CD14-positive monocyte (primary cell): Measurements from ENCODE around the gene CDCA7L. TPM values are rescaled to one million over a fixed set of nuclear protein-coding genes. Genes with fewer than 3 reads are reported as not detected.

Experiments used
- DNase-seq, 3 donors: peaks; one replicate each; pipeline ENCODE4 v3.0.0-alpha.2; 2011 to 2022
- H2AFZ ChIP-seq: 2 replicates; pipeline ENCODE4 v1.6.0; 2012; ENCODE audit warnings: mild to moderate bottlenecking, low read depth, low read length, inconsistent platforms; ENCODE audit not compliant: insufficient read depth, poor library complexity, severe bottlenecking
- H3K27ac ChIP-seq, 2 donors: 1 replicate in 1 of 2; 2 replicates in 1 of 2; pipeline ENCODE4 v1.5.1; 2012 to 2013; ENCODE audit warnings: low read length in 2 of 2, control low read depth in 1 of 2, inconsistent platforms in 1 of 2, low read depth in 1 of 2, mild to moderate bottlenecking in 1 of 2
- H3K27me3 ChIP-seq, 2 donors: one replicate each; pipeline versions ENCODE4 v1.6.0 to v1.6.1; 2011 to 2013; ENCODE audit warnings: low read length in 2 of 2; ENCODE audit not compliant: control insufficient read depth in 2 of 2, insufficient read depth in 2 of 2
- H3K36me3 ChIP-seq, 2 donors: replicated peaks in 1 of 2; 1 replicate in 1 of 2; 2 replicates in 1 of 2; pipeline versions ENCODE4 v1.5.1 to v1.6.1; 2012 to 2013; ENCODE audit warnings: low read length in 2 of 2, control low read depth in 1 of 2, inconsistent platforms in 1 of 2, mild to moderate bottlenecking in 1 of 2; ENCODE audit not compliant: insufficient read depth in 2 of 2, control insufficient read depth in 1 of 2
- H3K4me1 ChIP-seq, 2 donors: 1 replicate in 1 of 2; 2 replicates in 1 of 2; pipeline versions ENCODE4 v1.5.1 to v1.6.1; 2012 to 2013; ENCODE audit warnings: low read length in 2 of 2, control low read depth in 1 of 2, inconsistent platforms in 1 of 2, mild to moderate bottlenecking in 1 of 2, moderate library complexity in 1 of 2; ENCODE audit not compliant: insufficient read depth in 2 of 2, control insufficient read depth in 1 of 2
- H3K4me2 ChIP-seq: replicated peaks from 2 replicates; pipeline ENCODE3; 2012; ENCODE audit warnings: low read length, moderate library complexity, mild to moderate bottlenecking; ENCODE audit not compliant: poor library complexity, severe bottlenecking; ENCODE audit errors: extremely low read depth
- H3K4me3 ChIP-seq, 3 experiments: fragments of 200-600 bp in 1 of 3; sonication (generic) in 1 of 3; replicated peaks in 1 of 3; 1 replicate in 2 of 3; 2 replicates in 1 of 3; pipeline ENCODE4 v1.5.1; 2011 to 2013; ENCODE audit warnings: low read length in 3 of 3, mild to moderate bottlenecking in 3 of 3, control low read depth in 2 of 3, low read depth in 2 of 3, inconsistent platforms in 1 of 3, moderate library complexity in 1 of 3
- H3K79me2 ChIP-seq: 2 replicates; pipeline ENCODE4 v1.6.0; 2012; ENCODE audit warnings: mild to moderate bottlenecking, control low read depth, inconsistent platforms, low read length, moderate library complexity; ENCODE audit not compliant: insufficient read depth
- H3K9ac ChIP-seq: 2 replicates; pipeline ENCODE4 v1.6.0; 2017; ENCODE audit warnings: low read length, mild to moderate bottlenecking; ENCODE audit not compliant: insufficient read depth, poor library complexity, severe bottlenecking
- H3K9me3 ChIP-seq, 2 donors: replicated peaks in 1 of 2; 1 replicate in 1 of 2; 2 replicates in 1 of 2; pipeline versions ENCODE4 v1.5.1 to v1.6.1; 2012 to 2013; ENCODE audit warnings: low read length in 2 of 2, control low read depth in 1 of 2; ENCODE audit not compliant: control insufficient read depth in 1 of 2, insufficient read depth in 1 of 2
- H4K20me1 ChIP-seq: 2 replicates; pipeline ENCODE4 v1.6.0; 2012; ENCODE audit warnings: mild to moderate bottlenecking, low read length, control low read depth, moderate library complexity; ENCODE audit not compliant: insufficient read depth
- H3K27ac Mint-ChIP-seq, 7 donors: one replicate each; pipeline ENCODE4 v1.8.0; 2020; ENCODE audit warnings: mild to moderate bottlenecking in 7 of 7, mixed read lengths in 7 of 7, moderate library complexity in 6 of 7, inconsistent platforms in 2 of 7
- H3K27me3 Mint-ChIP-seq, 3 donors: one replicate each; pipeline ENCODE4 v1.8.0; 2021 to 2022; ENCODE audit warnings: low read depth in 3 of 3, mild to moderate bottlenecking in 3 of 3, mixed read lengths in 3 of 3, moderate library complexity in 3 of 3, inconsistent platforms in 1 of 3
- H3K36me3 Mint-ChIP-seq, 2 donors: one replicate each; pipeline ENCODE4 v1.8.0; 2020; ENCODE audit warnings: mixed read lengths in 2 of 2, inconsistent platforms in 1 of 2, mild to moderate bottlenecking in 1 of 2
- H3K4me1 Mint-ChIP-seq: one replicate; pipeline ENCODE4 v1.8.0; 2020; ENCODE audit warnings: mild to moderate bottlenecking, mixed read lengths
- H3K4me3 Mint-ChIP-seq, 2 donors: one replicate each; pipeline ENCODE4 v1.8.0; 2020; ENCODE audit warnings: mild to moderate bottlenecking in 2 of 2, mixed read lengths in 2 of 2, moderate library complexity in 1 of 2
- H3K9me3 Mint-ChIP-seq, 7 donors: one replicate each; pipeline ENCODE4 v1.8.0; 2020 to 2022; ENCODE audit warnings: mixed read lengths in 7 of 7, mild to moderate bottlenecking in 6 of 7, moderate library complexity in 6 of 7, inconsistent platforms in 2 of 7
- CTCF ChIP-seq: fragments of 200-600 bp; IDR thresholded peaks from one replicate; pipeline ENCODE4 v1.8.0; 2022; ENCODE audit warnings: antibody characterized with exemption, mild to moderate bottlenecking
- WGBS: methylation state at CpG from one replicate; pipeline ENCODE4 v1.1.5; 2013; ENCODE audit warnings: missing lambda C conversion rate; ENCODE audit not compliant: insufficient coverage; 5-methylcytosine and 5-hydroxymethylcytosine counted together
- intact Hi-C, 2 donors: fragments of 100-400 bp; cut with micrococcal nuclease; formaldehyde crosslinking; loops; one replicate each; pipeline versions ENCODE4 v1.15.0 to v1.15.1; 2023
- polyA plus RNA-seq, 3 donors: library from polyadenylated mRNA; depleted of rRNA in 1 of 3; unstranded in 2 of 3; stranded (reverse) in 1 of 3; fragments of 300-500 nt in 2 of 3; fragments of >200 nt in 1 of 3; fragmentation: Illumina TruSeq in 2 of 3; gene quantifications; 1 replicate in 2 of 3; 2 replicates in 1 of 3; pipeline ENCODE4 v1.2.3, GENCODE V29; 2012 to 2021

Gene CDCA7L
- polyA plus RNA-seq, 3 donors = 2.5 to 4.3 (median 3.1) TPM

- H2AFZ ChIP-seq = no peak overlapping the region
- no peaks in the 10 kb centered on the region for H3K79me2 ChIP-seq
- H3K27ac ChIP-seq = no peak overlapping the region
- DNase-seq = no peak
- H3K9ac ChIP-seq = no peak overlapping the region
- H3K4me3 ChIP-seq = no peak overlapping the region
- no peaks in the 10 kb centered on the region for H3K4me1 ChIP-seq
- no peaks in the 10 kb centered on the region for H3K27me3 ChIP-seq
- WGBS = 100% methylated on average over 4 of the region's 4 CpGs
- Mint-ChIP-seq H3K27ac (no peak overlapping the region), H3K9me3 (no peaks in the 10 kb centered on the region), H3K27me3 (peaks cover 0 to 2% (median 0%) of the 10 kb centered on the region in 3 donors), H3K4me3 (no peak overlapping the region), H3K4me1 (no peaks in the 10 kb centered on the region), H3K36me3 (no peaks in the 10 kb centered on the region)
- no peaks in the 10 kb centered on the region for H3K36me3 ChIP-seq
- TF ChIP-seq CTCF = no peak
- intact Hi-C loops = no loop called here
- no peaks in the 10 kb centered on the region for H4K20me1 ChIP-seq
- no peaks in the 10 kb centered on the region for H3K9me3 ChIP-seq
- no peak overlapping the region for H3K4me2 ChIP-seq
These were observed 57.9 kb downstream of the CDCA7L start for GRCh38 chr7:21887779-21888178.

- no peaks in the 10 kb centered on the region for H3K27me3 ChIP-seq
- Mint-ChIP-seq H3K9me3 (no peaks in the 10 kb centered on the region), H3K27me3 (peaks cover 0 to 2% (median 0%) of the 10 kb centered on the region in 3 donors), H3K4me3 (no peak overlapping the region), H3K4me1 (no peaks in the 10 kb centered on the region), H3K36me3 (no peaks in the 10 kb centered on the region), H3K27ac (no peak overlapping the region)
- no peak overlapping the region for H3K4me3 ChIP-seq
- no peaks in the 10 kb centered on the region for H3K79me2 ChIP-seq
- no peak overlapping the region for H3K27ac ChIP-seq
- TF ChIP-seq CTCF = no peak
- no peak overlapping the region for H2AFZ ChIP-seq
- H3K36me3 ChIP-seq = no peaks in the 10 kb centered on the region
- no peaks in the 10 kb centered on the region for H3K4me1 ChIP-seq
- no peak overlapping the region for H3K9ac ChIP-seq
- intact Hi-C loops = no loop called here
- WGBS = no CpG with 5 or more reads among the region's 2 CpGs
- H3K9me3 ChIP-seq = no peaks in the 10 kb centered on the region
- H4K20me1 ChIP-seq = no peaks in the 10 kb centered on the region
- DNase-seq = no peak
- no peak overlapping the region for H3K4me2 ChIP-seq
These were observed 58.3 kb downstream of the CDCA7L start for GRCh38 chr7:21887353-21887752.
